ENCODE results near the gene CFAP77.
A peak's percentile ranks its signal among the peaks of the same experiment; 100 is the strongest.
"Not testable (repeated sequence)": the region's sequence is repeated elsewhere in the genome, so short reads cannot be mapped to it uniquely, and the experiment has no call there.

The CFAP77 gene

GRCh38 chr9:132409828-132410528 is at the start of gene CFAP77:
CFAP77 (plus strand) TSS chr9:132410211; CDS start chr9:132410272, 61 bp downstream.
- peak; percentile 72 for DNase-seq (ENCODE audit: low spot score)

DNA sequence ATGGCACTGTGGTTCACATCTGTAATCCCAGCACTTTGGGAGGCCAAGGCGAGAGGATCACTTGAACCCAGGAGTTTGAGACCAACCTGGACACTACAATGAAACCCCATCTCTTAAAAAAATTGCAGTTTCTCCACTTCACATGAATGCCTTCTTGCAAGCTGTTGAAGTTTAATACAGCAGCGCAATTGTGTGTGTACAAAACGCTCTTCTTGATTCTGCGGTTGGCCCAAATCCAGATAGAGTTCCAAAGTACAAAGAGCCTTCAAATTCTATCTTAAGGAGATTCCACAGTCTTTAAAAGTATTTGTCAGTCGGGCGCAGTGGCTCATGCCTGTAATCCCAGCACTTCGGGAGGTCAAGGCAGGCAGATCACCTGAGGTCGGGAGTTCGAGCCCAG is 45.9 kb upstream of the CFAP77 start:
- no peak for DNase-seq (ENCODE audit: low spot score)

DNA sequence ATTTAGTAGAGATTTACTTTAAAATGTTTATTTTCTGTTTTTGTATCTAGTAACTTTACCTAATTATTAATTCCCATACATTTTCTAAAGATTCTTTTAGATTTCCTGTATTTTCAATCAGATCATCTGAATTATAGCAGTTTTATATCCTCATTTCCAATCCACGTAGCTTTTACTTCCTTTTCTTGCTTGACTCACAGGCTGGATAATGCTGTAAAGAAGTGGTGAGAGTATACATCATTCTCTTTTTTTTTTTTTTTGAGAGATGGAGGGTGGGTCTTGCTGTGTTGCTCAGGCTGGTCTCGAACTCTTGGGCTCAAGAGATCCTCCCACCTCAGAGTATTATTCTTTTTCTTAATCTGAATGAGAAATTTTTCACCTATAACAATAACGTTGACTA is 44.0 kb upstream of the CFAP77 start:
- no peak for DNase-seq (ENCODE audit: low spot score)

GRCh38 chr9:132366481-132366880 is 43.5 kb upstream of the CFAP77 start:
- no peak for DNase-seq (ENCODE audit: low spot score)

DNA sequence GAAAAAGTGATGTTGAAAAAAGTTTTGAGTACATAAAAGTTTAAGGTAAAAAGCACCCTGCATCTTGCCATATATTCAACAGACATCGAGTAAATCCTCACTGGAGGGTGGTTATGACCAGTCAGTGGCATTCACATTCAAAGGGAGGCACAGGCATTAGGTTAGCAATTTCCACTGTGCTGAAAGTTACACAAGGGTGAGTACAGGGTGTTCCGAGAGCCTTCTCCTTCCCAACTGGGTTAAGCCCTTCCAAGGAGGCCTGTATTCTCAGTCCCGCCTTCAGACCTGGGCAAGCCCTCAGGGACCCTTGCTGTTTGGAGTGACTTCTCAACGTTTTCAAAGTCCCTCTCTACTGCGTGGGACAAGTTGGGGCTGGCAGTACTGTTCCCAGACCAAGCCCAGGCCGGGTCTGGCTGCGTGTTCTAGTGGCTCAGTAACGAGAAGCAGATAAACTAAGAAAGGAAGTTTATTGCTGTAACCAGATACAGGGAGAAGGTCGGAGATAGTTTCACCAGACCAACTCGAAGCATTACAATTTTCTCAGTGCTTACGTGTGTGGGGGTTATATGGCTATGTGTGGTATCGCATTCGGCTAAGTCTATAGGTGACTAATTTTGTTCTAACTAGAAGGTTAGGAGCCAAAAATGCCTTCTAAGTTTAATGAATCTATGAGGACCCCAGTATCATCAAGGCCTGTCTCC is 42.2 kb upstream of the CFAP77 start:
- DNase-seq (ENCODE audit: low spot score) = no peak

DNA sequence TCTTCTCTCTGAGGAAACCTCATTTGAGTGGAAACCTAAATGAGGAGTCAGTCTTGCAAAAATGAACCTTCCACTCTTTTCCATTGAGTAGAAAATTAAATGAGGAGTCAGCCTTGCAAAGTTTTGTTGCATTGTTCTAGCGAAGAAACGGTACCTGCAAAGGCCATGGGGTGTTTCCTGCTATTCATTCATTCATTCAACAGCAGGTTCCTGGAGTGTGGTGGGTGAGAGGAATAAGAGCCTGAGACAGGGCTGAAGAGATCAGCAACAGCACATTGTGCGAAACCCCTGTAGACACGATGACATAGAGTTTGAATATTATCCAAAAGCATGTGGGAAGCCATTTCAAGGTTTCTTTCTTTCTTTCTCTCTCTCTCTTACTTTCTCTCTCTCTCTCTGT is 40.6 kb upstream of the CFAP77 start:
- no peak for DNase-seq (ENCODE audit: low spot score)

DNA sequence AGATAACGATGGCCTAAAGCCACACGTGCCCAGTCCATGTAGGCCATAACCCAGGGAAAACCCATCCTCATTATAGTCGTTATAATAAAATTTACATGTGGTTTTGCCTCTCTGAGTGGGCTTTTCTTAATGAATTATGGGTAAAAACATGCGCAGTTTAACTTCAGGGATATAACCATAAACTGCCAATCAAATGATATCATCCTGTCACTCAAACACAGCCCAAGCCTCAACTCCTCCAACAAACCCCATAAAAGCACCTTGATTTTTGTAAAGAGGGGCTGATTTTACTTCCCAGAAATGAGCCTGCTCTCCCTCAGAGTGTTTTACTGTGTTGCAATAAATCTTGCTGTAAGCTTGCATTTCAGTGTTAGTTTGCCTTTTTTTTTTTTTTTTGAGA is 39.4 kb upstream of the CFAP77 start:
- no peak for DNase-seq (ENCODE audit: low spot score)

GRCh38 chr9:132372177-132373095 is 37.6 kb upstream of the CFAP77 start:
- no peak for DNase-seq (ENCODE audit: low spot score)

DNA sequence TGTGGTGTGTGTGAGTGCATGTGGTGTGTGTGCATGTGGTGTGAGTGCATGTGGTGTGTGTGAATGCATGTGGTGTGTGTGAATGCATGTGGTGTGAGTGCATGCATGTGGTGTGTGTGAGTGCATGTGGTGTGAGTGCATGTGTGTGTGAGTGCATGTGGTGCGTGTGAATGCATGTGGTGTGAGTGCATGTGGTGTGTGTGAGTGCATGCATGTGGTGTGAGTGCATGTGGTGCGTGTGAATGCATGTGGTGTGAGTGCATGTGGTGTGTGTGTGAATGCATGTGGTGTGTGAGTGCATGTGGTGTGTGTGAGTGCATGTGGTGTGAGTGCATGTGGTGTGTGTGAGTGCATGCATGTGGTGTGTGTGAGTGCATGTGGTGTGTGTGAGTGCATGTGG is 32.2 kb upstream of the CFAP77 start:
- not testable (repeated sequence) for DNase-seq (ENCODE audit: low spot score)

DNA sequence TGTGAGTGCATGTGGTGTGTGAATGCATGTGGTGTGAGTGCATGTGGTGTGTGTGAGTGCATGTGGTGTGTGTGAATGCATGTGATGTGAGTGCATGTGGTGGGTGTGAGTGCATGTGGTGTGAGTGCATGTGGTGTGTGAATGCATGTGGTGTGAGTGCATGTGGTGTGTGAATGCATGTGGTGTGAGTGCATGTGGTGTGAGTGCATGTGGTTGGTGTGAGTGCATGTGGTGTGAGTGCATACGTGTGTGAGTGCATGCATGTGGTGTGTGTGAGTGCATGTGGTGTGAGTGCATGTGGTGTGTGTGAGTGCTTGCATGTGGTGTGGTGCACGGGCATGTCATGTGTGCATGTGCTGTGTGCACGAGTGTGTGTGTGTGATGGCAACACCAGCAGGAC is 31.6 kb upstream of the CFAP77 start:
- DNase-seq (ENCODE audit: low spot score) = not testable (repeated sequence)

DNA sequence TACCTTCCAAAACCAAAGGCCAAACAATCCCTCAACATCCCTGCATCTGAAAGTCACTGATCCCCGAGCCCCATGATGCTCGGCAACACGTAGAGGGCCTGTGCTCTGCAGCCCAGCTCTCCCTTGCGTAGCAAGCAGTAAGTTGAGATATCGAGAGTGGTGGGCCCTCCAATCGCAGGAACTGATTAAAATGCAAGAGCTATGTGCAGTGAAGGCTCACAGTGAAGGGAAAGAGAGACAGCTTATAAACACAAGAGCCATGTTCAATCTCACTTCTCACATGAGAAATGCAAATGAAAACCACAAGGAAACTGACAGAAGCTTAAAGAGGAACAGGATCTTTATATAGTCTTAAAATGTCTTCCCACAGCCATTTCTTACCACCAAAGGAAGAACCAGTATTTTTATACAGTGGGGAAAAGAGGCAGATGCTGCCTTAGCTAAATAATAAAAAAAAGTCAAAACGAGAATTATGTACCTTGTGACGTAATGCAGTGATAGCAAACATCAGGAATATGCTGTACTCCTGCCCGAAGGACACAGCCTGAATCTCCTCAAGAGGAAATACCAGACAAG is 28.0 kb upstream of the CFAP77 start:
- DNase-seq (ENCODE audit: low spot score) = peak; percentile 54

GRCh38 chr9:132383462-132383883 is 26.5 kb upstream of the CFAP77 start:
- DNase-seq (ENCODE audit: low spot score) = peak; percentile 65

GRCh38 chr9:132384376-132384775 is 25.6 kb upstream of the CFAP77 start:
- DNase-seq (ENCODE audit: low spot score) = peak; percentile 76

DNA sequence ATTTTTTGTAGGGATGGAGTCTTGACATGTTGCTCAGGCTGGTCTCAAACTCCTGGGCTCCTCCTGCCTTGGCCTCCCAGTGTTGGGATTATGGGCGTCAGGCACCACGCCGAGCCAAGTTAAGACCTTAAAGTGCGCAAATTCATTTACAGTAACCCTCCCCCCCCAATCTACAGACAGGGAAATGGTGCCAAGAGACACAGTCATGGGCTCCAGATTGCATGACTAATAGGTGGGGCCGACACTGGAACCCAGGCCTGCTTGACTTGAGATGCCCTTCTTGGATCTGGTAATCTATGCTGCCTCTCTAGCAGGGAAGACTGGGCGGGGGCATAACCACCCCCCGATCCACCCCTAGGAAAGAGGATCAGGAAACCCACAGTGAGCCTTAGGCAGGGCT is 22.9 kb upstream of the CFAP77 start:
- DNase-seq (ENCODE audit: low spot score) = no peak

DNA sequence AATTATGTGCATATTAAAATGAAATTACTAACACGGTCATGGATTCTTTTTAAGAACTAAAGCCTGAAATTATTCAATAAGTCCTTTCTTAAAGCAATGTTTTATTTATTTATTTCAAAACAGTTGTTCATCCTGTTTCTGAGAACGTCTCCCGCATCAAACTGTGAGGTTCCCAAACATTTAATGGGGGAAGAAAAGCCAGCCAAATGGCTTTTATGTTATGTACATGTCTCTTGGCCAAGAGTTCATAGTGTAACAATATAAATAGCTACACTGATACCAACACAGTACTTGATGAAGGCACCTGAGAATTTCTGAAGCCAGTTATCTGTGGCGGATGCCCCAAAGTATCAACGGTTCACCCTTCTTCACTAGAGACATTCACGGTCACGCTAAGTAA is 19.0 kb upstream of the CFAP77 start:
- DNase-seq (ENCODE audit: low spot score) = no peak

DNA sequence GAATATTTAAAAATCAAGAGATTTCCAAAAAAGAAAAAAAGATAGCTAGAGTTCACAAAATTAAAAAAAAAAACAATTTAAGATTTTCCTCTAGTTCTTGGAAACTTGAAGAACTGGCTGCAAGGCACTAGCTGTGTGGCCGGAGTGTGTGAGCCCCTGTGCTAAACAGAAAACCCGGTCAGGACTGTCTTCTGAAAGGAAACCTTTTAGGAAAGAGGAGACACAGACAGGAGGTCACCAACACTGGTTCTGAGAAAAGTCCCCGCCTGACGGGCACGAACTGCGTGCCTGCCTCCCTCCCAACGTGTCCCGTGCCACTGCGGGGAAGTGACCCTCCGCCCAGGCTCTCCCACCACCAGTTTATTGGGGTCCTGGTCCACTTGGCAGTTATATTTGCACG is 18.6 kb upstream of the CFAP77 start:
- DNase-seq (ENCODE audit: low spot score) = no peak

GRCh38 chr9:132395560-132395959 is 14.5 kb upstream of the CFAP77 start:
- DNase-seq (ENCODE audit: low spot score) = no peak

GRCh38 chr9:132401824-132402223 is 8.2 kb upstream of the CFAP77 start:
- no peak for DNase-seq (ENCODE audit: low spot score)

DNA sequence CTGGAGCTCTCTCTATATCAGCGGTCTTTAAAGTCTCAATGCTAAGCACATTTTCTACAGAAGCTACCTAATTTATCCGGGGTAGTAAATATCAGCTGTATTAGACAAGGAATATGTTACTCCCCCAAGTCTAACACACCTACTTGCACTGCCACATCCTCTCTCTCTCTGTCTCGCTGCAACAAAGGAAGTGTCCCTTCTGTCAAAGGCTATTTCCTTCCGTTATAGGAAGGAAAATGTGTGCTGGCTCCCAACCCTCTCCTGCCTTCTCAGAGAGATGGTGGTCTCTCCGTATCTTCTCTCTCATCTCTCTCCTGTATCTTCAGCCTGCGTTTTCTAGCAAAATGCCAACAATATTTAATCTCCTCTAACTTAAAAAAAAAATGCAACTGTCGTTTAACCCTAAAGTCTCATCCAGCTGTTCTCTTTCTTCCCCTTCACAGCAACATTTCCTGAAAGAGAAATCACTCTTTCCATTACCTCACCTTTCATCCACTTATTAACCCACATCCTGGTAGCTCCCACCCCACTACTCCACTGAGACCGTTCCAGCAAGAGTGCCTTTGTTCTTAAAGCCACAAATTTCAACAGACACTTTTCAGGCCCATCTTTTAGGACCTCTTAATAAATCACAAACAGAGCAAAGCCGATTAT is 5.7 kb upstream of the CFAP77 start:
- no peak for DNase-seq (ENCODE audit: low spot score)

DNA sequence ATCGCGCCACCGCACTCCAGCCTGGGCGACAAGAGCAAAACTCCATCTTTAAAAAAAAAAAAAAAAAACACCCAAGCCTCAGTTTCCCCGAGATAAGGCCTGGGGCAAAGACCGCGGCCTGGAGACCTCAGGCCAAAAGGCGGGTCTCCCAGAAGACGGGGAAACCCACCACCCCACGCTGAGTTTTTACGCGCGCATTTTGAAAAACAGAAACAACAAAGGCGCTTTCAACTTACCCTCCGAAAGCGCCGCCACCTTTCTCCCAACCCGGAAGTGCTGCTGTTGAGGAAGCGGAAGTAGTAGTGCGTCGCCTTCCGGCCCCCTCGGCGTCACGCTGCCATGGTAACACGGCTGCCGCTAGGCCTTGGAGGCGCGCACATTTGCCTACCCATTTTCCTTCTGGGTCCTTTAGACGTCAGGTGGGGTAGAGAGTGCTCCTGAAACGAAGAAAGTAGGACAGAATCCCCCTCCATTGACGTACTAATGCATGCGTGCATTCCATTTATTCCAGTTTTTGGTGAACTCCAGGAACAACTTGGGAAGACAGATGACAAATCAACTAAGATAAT is 3.4 kb upstream of the CFAP77 start, which contains the start of gene TTF1:
Gene TTF1 (minus strand): TSS at position 287 of the 569 bp plus-strand sequence. CDS start 4,019 bp downstream, outside the sequence.
- peak; percentile 95 for DNase-seq (ENCODE audit: low spot score)

DNA sequence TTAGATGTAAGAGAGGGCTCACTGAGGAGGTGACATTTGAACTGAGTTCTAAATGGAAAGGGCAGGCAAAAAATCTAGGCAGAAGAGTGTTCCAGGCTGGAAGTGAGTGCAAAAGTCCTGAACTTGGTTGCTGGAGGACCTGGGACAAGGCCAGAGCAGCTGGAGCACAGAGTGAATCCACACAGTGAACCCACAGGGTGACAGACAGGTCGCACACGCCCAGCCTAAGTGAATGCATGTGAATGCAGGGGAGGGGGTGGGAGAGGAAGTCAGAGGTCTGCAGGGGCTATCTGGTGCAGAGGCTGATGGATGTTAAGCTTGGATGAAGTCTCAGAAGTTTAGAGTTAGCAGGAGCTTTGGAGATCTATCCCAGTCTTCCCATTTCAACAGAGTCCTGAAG is 2.8 kb upstream of the CFAP77 start:
- DNase-seq (ENCODE audit: low spot score) = no peak
